ENCODE data around the gene EXOC3L4. TPM values are rescaled to one million over a fixed set of nuclear protein-coding genes. Genes with fewer than 3 reads are reported as not detected.

The EXOC3L4 gene
- total RNA-seq, 1 donor from 2014 or later = not detected

GRCh38 chr14:103136388-103137271 is 42.1 kb downstream of the EXOC3L4 start:
- TF ChIP-seq, protein P1, sequence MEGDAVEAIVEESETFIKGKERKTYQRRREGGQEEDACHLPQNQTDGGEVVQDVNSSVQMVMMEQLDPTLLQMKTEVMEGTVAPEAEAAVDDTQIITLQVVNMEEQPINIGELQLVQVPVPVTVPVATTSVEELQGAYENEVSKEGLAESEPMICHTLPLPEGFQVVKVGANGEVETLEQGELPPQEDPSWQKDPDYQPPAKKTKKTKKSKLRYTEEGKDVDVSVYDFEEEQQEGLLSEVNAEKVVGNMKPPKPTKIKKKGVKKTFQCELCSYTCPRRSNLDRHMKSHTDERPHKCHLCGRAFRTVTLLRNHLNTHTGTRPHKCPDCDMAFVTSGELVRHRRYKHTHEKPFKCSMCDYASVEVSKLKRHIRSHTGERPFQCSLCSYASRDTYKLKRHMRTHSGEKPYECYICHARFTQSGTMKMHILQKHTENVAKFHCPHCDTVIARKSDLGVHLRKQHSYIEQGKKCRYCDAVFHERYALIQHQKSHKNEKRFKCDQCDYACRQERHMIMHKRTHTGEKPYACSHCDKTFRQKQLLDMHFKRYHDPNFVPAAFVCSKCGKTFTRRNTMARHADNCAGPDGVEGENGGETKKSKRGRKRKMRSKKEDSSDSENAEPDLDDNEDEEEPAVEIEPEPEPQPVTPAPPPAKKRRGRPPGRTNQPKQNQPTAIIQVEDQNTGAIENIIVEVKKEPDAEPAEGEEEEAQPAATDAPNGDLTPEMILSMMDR (conservative IDR thresholded peaks at IDR 0.05) = no peak
- H3K27me3 Mint-ChIP-seq (ENCODE audit: low read depth) = peaks cover 23% of the 10 kb centered on the region
- no peak overlapping the region for H3K4me3 Mint-ChIP-seq
- H3K36me3 Mint-ChIP-seq (ENCODE audit: low read depth) = no peaks in the 10 kb centered on the region
- no peaks in the 10 kb centered on the region for H3K9me3 Mint-ChIP-seq
- no peak for DNase-seq (ENCODE audit: low read depth, low spot score)
- H3K4me1 Mint-ChIP-seq = peaks cover 15% of the 10 kb centered on the region
- no peak overlapping the region for H3K27ac Mint-ChIP-seq (ENCODE audit: unreplicated experiment)

GRCh38 chr14:103137689-103138300 is 43.3 kb downstream of the EXOC3L4 start:
- H3K27ac Mint-ChIP-seq (ENCODE audit: unreplicated experiment) = no peak overlapping the region
- TF ChIP-seq, protein P1 (conservative IDR thresholded peaks at IDR 0.05) = no peak

GRCh38 chr14:103138301-103139131 is 44.0 kb downstream of the EXOC3L4 start:
- no peak overlapping the region for H3K27ac Mint-ChIP-seq (ENCODE audit: unreplicated experiment)
- H3K9me3 Mint-ChIP-seq = no peaks in the 10 kb centered on the region
- no peak overlapping the region for H3K4me3 Mint-ChIP-seq
- DNase-seq (ENCODE audit: low read depth, low spot score) = no peak
- peaks cover 15% of the 10 kb centered on the region for H3K4me1 Mint-ChIP-seq
- H3K36me3 Mint-ChIP-seq (ENCODE audit: low read depth) = no peaks in the 10 kb centered on the region
- TF ChIP-seq, protein P1 (conservative IDR thresholded peaks at IDR 0.05) = no peak
- peaks cover 37% of the 10 kb centered on the region for H3K27me3 Mint-ChIP-seq (ENCODE audit: low read depth)

More at GRCh38 chr14:103137689-103138300, 43.3 kb downstream of the EXOC3L4 start:
- Mint-ChIP-seq H3K36me3 (ENCODE audit: low read depth) (no peaks in the 10 kb centered on the region), H3K4me1 (peaks cover 15% of the 10 kb centered on the region), H3K4me3 (no peak overlapping the region), H3K9me3 (no peaks in the 10 kb centered on the region), H3K27me3 (ENCODE audit: low read depth) (peaks cover 34% of the 10 kb centered on the region)
- DNase-seq (ENCODE audit: low read depth, low spot score) = no peak

GRCh38 chr14:103139132-103140025 is 44.9 kb downstream of the EXOC3L4 start:
- TF ChIP-seq, protein P1 (conservative IDR thresholded peaks at IDR 0.05) = no peak
- Mint-ChIP-seq H3K27ac (ENCODE audit: unreplicated experiment) (no peak overlapping the region), H3K36me3 (ENCODE audit: low read depth) (no peaks in the 10 kb centered on the region), H3K4me3 (peak overlapping the region; percentile 75), H3K27me3 (ENCODE audit: low read depth) (peaks cover 37% of the 10 kb centered on the region), H3K9me3 (no peaks in the 10 kb centered on the region), H3K4me1 (peaks cover 15% of the 10 kb centered on the region)
- no peak for DNase-seq (ENCODE audit: low read depth, low spot score)

All from neural crest cell (in vitro differentiated cells).